MM.1S (cell line): ENCODE results near the gene SUV39H2.

ENCODE experiments used
- DNase-seq: peaks from one replicate; pipeline ENCODE4 v3.0.0-alpha.2; 2015
- H2AFZ ChIP-seq: fragments of 300-600 bp; sonication (generic); 2 replicates; pipeline ENCODE4 v1.6.0; 2016; ENCODE audit warnings: antibody characterized with exemption, low read length
- H3F3A ChIP-seq: fragments of 300-600 bp; sonication (generic); 2 replicates; pipeline ENCODE4 v1.6.1; 2016; ENCODE audit warnings: mild to moderate bottlenecking, antibody characterized with exemption, low read length, moderate library complexity, mixed read lengths; ENCODE audit not compliant: insufficient read depth
- H3K27ac ChIP-seq: fragments of 300-600 bp; sonication (generic); 2 replicates; pipeline ENCODE4 v1.5.1; 2016; ENCODE audit warnings: mild to moderate bottlenecking, low read length
- H3K27me3 ChIP-seq: fragments of 300-600 bp; sonication (generic); replicated peaks from 2 replicates; pipeline ENCODE4 v1.6.0; 2016; ENCODE audit warnings: low read length; ENCODE audit not compliant: insufficient read depth
- H3K36me3 ChIP-seq: fragments of 300-600 bp; sonication (generic); replicated peaks from 2 replicates; pipeline ENCODE4 v1.6.1; 2016; ENCODE audit warnings: mild to moderate bottlenecking, low read length, mixed read lengths; ENCODE audit not compliant: insufficient read depth
- H3K4me1 ChIP-seq: fragments of 300-600 bp; sonication (generic); 2 replicates; pipeline ENCODE4 v1.6.1; 2016; ENCODE audit warnings: low read length, mixed read lengths
- H3K4me2 ChIP-seq: fragments of 300-600 bp; sonication (generic); 2 replicates; pipeline ENCODE4 v1.6.0; 2016; ENCODE audit warnings: low read depth, low read length
- H3K4me3 ChIP-seq: fragments of 300-600 bp; sonication (generic); 2 replicates; pipeline ENCODE4 v1.5.1; 2016; ENCODE audit warnings: low read length, mixed read lengths
- H3K79me2 ChIP-seq: fragments of 300-600 bp; sonication (generic); 2 replicates; pipeline ENCODE4 v1.6.1; 2016; ENCODE audit warnings: mixed run types, low read length, mixed read lengths
- H3K9ac ChIP-seq: fragments of 300-600 bp; sonication (generic); 2 replicates; pipeline ENCODE4 v1.6.1; 2016; ENCODE audit warnings: low read length, mixed read lengths
- H3K9me2 ChIP-seq: fragments of 300-600 bp; sonication (generic); replicated peaks from 2 replicates; pipeline ENCODE4 v1.6.1; 2016; ENCODE audit warnings: mild to moderate bottlenecking, low read length, mixed read lengths; ENCODE audit not compliant: insufficient read depth
- H3K9me3 ChIP-seq: fragments of 300-600 bp; sonication (generic); replicated peaks from 2 replicates; pipeline ENCODE4 v1.6.1; 2016; ENCODE audit warnings: mild to moderate bottlenecking, low read length, mixed read lengths; ENCODE audit not compliant: insufficient read depth
- H4K20me1 ChIP-seq: fragments of 300-600 bp; sonication (generic); 2 replicates; pipeline ENCODE4 v1.6.1; 2016; ENCODE audit warnings: mild to moderate bottlenecking, low read length, moderate library complexity, mixed read lengths; ENCODE audit not compliant: insufficient read depth
- EZH2 ChIP-seq: fragments of 300-600 bp; sonication (generic); optimal IDR thresholded peaks from 2 replicates; pipeline ENCODE3; 2017; ENCODE audit warnings: low read depth, mild to moderate bottlenecking, antibody characterized with exemption, low read length, mixed read lengths
- EZH2phosphoT487 ChIP-seq: fragments of 300-600 bp; sonication (generic); IDR thresholded peaks from 2 replicates; pipeline ENCODE4 v1.6.1; 2018; ENCODE audit warnings: antibody characterized with exemption, low read length
- TF ChIP-seq, protein P1 (sequence below): fragments of 300-600 bp; sonication (generic); IDR thresholded peaks from 2 replicates; pipeline ENCODE4 v1.5.1; 2016; ENCODE audit warnings: antibody characterized with exemption, low read length, mixed read lengths

The SUV39H2 gene

GRCh38 chr10:14837003-14837756, 41.5 kb upstream of the SUV39H2 start:
- Histone ChIP-seq H3K4me3 (peak overlapping the region; percentile 81), H3K4me1 (peaks cover 4% of the 10 kb centered on the region; the same call in 1 of the 2 replicates), H3K9ac (peak overlapping the region; percentile 89), H4K20me1 (no peaks in the 10 kb centered on the region), H3K27ac (peak overlapping the region; percentile 71), H3K27me3 (no peaks in the 10 kb centered on the region), H3K9me2 (no peaks in the 10 kb centered on the region), H3K4me2 (peak overlapping the region; percentile 85), H3K36me3 (peaks cover 3% of the 10 kb centered on the region), H3F3A (no peaks in the 10 kb centered on the region), H3K9me3 (no peaks in the 10 kb centered on the region), H2AFZ (peak overlapping the region; percentile 72), H3K79me2 (peaks cover 40% of the 10 kb centered on the region)
- TF ChIP-seq EZH2phosphoT487 = no peak
- TF ChIP-seq EZH2 = no peak
- TF ChIP-seq, protein P1, sequence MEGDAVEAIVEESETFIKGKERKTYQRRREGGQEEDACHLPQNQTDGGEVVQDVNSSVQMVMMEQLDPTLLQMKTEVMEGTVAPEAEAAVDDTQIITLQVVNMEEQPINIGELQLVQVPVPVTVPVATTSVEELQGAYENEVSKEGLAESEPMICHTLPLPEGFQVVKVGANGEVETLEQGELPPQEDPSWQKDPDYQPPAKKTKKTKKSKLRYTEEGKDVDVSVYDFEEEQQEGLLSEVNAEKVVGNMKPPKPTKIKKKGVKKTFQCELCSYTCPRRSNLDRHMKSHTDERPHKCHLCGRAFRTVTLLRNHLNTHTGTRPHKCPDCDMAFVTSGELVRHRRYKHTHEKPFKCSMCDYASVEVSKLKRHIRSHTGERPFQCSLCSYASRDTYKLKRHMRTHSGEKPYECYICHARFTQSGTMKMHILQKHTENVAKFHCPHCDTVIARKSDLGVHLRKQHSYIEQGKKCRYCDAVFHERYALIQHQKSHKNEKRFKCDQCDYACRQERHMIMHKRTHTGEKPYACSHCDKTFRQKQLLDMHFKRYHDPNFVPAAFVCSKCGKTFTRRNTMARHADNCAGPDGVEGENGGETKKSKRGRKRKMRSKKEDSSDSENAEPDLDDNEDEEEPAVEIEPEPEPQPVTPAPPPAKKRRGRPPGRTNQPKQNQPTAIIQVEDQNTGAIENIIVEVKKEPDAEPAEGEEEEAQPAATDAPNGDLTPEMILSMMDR = no peak
- DNase-seq = no peak

DNA sequence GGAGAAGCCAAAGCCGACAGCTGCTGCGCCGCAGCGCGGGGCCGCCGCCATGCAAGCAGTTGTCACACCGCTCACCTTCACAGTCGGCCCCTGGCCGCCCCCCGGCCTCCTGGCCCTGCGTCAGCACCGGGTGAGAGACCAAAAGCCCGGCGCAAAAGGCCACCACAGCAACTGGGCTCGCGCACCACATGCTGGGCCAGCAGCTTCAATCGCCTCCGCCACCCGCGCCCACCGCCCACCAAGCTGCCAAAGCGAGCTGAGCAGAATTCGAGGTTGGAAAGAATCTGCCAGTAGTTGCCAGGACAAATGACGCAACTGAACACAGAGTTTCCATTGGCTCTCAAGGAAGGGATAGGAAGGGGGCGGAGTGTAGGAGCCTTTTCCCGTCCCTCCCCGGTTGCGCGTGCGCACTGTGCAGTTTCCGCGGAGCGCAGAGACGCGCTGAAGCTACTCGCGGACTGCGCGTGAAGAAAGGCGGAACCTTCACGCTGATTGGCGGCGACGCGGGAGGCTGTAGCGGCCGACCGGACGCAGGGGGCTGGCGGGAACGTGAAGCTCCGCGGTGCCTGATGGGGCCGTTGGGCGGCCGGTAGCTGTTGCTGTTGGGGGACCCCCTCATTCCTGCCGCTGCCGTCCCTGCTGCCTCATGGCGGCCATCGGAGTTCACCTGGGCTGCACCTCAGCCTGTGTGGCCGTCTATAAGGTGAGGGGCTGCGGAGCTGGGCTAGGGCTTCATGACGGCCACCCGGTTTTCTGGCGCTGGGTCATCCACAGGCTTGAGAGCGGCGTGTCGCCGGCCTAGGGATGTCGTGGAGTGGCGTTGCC, 40.7 kb upstream of the SUV39H2 start, which contains the start of the genes CDNF, HSPA14 and MSANTD7:
CDNF (minus strand) TSS at position 281 of the 825 bp plus-strand sequence; CDS start at position 190, 91 bp downstream.
HSPA14 (plus strand) TSS at position 550 of the 825 bp plus-strand sequence; CDS start at position 647, 97 bp downstream.
MSANTD7 (plus strand) TSS at position 550 of the 825 bp plus-strand sequence. CDS start 3,979 bp downstream, outside the sequence.
- Histone ChIP-seq H3F3A (no peaks in the 10 kb centered on the region), H3K79me2 (peaks cover 48% of the 10 kb centered on the region), H3K9me2 (no peaks in the 10 kb centered on the region), H3K4me2 (peak within 1 kb of the TSS; percentile 85), H4K20me1 (no peaks in the 10 kb centered on the region), H3K9me3 (no peaks in the 10 kb centered on the region), H3K27ac (peak within 1 kb of the TSS; percentile 71), H2AFZ (peak within 1 kb of the TSS; percentile 72), H3K27me3 (no peaks in the 10 kb centered on the region), H3K4me1 (peaks cover 4% of the 10 kb centered on the region; the same call in 1 of the 2 replicates), H3K36me3 (peaks cover 7% of the 10 kb centered on the region), H3K4me3 (peak within 1 kb of the TSS; percentile 98), H3K9ac (peak within 1 kb of the TSS; percentile 98)
- TF ChIP-seq EZH2phosphoT487 = no peak
- no peak for TF ChIP-seq EZH2
- TF ChIP-seq, protein P1 = no peak
- DNase-seq = peak; percentile 100

- peaks cover 55% of the 10 kb centered on the region for H3K79me2 ChIP-seq
- peak; percentile 30 for DNase-seq
- TF ChIP-seq EZH2 (no peak), EZH2phosphoT487 (no peak)
- TF ChIP-seq, protein P1 = no peak
- H2AFZ ChIP-seq = peak overlapping the region; percentile 71; the same call in 1 of the 2 replicates
- H3K4me2 ChIP-seq = peak overlapping the region; percentile 54
- no peaks in the 10 kb centered on the region for H3K27me3 ChIP-seq
- H3F3A ChIP-seq = no peaks in the 10 kb centered on the region
- H3K9me2 ChIP-seq = no peaks in the 10 kb centered on the region
- H4K20me1 ChIP-seq = no peaks in the 10 kb centered on the region
- peaks cover 12% of the 10 kb centered on the region for H3K36me3 ChIP-seq
- peak overlapping the region; percentile 98 for H3K4me3 ChIP-seq
- peak overlapping the region; percentile 71 for H3K27ac ChIP-seq
- H3K9ac ChIP-seq = peak overlapping the region; percentile 98
- H3K9me3 ChIP-seq = no peaks in the 10 kb centered on the region
- peaks cover 4% of the 10 kb centered on the region; the same call in 1 of the 2 replicates for H3K4me1 ChIP-seq
Observed at GRCh38 chr10:14838582-14839304, 39.9 kb upstream of the SUV39H2 start.
